Right atrium auricular region (tissue), 2 donors: Measurements from ENCODE around the gene TNFAIP8L2. TPM values are rescaled to one million over a fixed set of nuclear protein-coding genes. Genes with fewer than 3 reads are reported as not detected.

Source experiments
- DNase-seq: peaks from one replicate; pipeline ENCODE4 v3.0.0-alpha.2; 2019; ENCODE audit warnings: low spot score
- H3K27ac ChIP-seq, 2 donors: fragments of 200-600 bp; sonication (generic); 1 replicate in 1 of 2; 2 replicates in 1 of 2; pipeline ENCODE4 v1.5.1; 2016 to 2019
- H3K27me3 ChIP-seq, 2 donors: fragments of 200-600 bp; sonication (generic); one replicate each; pipeline versions ENCODE4 v1.5.1 to v1.6.0; 2017 to 2019
- H3K36me3 ChIP-seq: fragments of 200-600 bp; sonication (generic); one replicate; pipeline ENCODE4 v1.5.1; 2016
- H3K4me1 ChIP-seq, 2 donors: fragments of 200-600 bp; sonication (generic); one replicate each; pipeline versions ENCODE4 v1.5.1 to v1.6.0; 2017 to 2019
- H3K4me3 ChIP-seq, 2 donors: fragments of 200-600 bp; sonication (generic); 1 replicate in 1 of 2; 2 replicates in 1 of 2; pipeline ENCODE4 v1.5.1; 2017 to 2019; ENCODE audit warnings: mild to moderate bottlenecking in 1 of 2, moderate library complexity in 1 of 2
- H3K9me3 ChIP-seq, 2 donors: fragments of 200-600 bp; sonication (generic); one replicate each; pipeline ENCODE4 v1.5.1; 2019
- total RNA-seq, 2 donors: library from RNA; depleted of rRNA; stranded (reverse); fragments of >200 nt; gene quantifications; one replicate each; pipeline ENCODE4 v1.1.0, GENCODE V29; 2016
- TF ChIP-seq, protein P1 (sequence below), 2 donors: fragments of 200-600 bp; sonication (generic); IDR thresholded peaks; one replicate each; pipeline ENCODE4 v1.5.1; 2019; ENCODE audit warnings: antibody characterized with exemption in 2 of 2

TNFAIP8L2 gene
- total RNA-seq, 2 donors from 2014 or later, result 0.56 to 4.8 TPM

DNA sequence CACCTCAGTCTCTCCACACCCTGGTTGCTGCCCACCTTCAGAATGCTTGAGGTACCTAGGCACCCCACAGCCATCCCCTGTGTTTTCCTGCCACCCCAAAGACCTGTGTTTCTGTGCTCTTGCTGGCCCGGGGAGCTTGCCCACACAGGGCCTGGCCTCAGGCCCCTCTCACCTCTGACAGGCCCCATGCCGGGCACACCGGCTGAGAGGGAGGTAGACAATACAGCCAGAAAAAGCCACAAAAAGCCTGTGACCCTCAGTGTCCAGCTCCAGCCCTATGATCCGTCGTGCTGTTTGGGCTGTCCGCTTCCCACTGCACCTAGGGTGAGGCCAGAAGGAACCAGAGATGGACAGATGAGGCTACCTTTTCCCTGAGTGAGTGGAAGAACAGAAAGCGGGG, 21.5 kb upstream of the TNFAIP8L2 start:
- Histone ChIP-seq H3K9me3 (no peaks in the 10 kb centered on the region), H3K27ac (no peak overlapping the region), H3K36me3 (peaks cover 39% of the 10 kb centered on the region), H3K27me3 (no peaks in the 10 kb centered on the region), H3K4me3 (no peak overlapping the region), H3K4me1 (peaks cover 0 to 22% of the 10 kb centered on the region in 2 donors)
- TF ChIP-seq, protein P1, sequence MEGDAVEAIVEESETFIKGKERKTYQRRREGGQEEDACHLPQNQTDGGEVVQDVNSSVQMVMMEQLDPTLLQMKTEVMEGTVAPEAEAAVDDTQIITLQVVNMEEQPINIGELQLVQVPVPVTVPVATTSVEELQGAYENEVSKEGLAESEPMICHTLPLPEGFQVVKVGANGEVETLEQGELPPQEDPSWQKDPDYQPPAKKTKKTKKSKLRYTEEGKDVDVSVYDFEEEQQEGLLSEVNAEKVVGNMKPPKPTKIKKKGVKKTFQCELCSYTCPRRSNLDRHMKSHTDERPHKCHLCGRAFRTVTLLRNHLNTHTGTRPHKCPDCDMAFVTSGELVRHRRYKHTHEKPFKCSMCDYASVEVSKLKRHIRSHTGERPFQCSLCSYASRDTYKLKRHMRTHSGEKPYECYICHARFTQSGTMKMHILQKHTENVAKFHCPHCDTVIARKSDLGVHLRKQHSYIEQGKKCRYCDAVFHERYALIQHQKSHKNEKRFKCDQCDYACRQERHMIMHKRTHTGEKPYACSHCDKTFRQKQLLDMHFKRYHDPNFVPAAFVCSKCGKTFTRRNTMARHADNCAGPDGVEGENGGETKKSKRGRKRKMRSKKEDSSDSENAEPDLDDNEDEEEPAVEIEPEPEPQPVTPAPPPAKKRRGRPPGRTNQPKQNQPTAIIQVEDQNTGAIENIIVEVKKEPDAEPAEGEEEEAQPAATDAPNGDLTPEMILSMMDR (IDR thresholded peaks at IDR 0.05), result no peak
- no peak for DNase-seq

- no peaks in the 10 kb centered on the region for H3K27me3 ChIP-seq
- H3K9me3 ChIP-seq, result no peaks in the 10 kb centered on the region
- H3K4me1 ChIP-seq, result peaks cover 0 to 18% of the 10 kb centered on the region in 2 donors
- TF ChIP-seq, protein P1 (IDR thresholded peaks at IDR 0.05), result no peak
- H3K36me3 ChIP-seq, result peaks cover 40% of the 10 kb centered on the region
- H3K27ac ChIP-seq, result no peak overlapping the region
- H3K4me3 ChIP-seq, result no peak overlapping the region
- no peak for DNase-seq
Measured at GRCh38 chr1:151135433-151136385, 20.7 kb upstream of the TNFAIP8L2 start.

DNA sequence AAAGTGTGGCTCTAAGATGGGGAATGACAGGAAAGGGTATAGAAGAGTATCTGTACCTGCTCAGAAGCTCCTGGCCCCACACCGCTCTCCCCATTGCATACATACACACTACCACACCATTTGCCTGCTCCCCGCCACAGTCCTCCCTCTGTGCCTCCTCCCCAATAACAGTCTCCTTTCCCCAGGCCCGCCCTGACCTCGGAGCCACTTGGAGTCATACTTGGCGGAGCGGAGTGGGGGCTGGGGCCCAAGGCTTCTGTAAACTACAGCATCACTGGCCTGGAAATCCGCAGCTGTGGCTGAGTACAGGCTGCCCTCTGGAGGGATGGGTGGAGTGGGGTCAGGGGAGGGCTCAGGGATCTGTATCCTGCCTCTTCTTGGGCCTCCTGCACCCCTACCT, 18.7 kb upstream of the TNFAIP8L2 start:
- H3K27me3 ChIP-seq, result no peaks in the 10 kb centered on the region
- TF ChIP-seq, protein P1 (IDR thresholded peaks at IDR 0.05), result no peak
- no peak for DNase-seq
- H3K4me1 ChIP-seq, result peaks cover 0 to 9% of the 10 kb centered on the region in 2 donors
- H3K4me3 ChIP-seq, result no peak overlapping the region
- H3K27ac ChIP-seq, result no peak overlapping the region
- H3K9me3 ChIP-seq, result no peaks in the 10 kb centered on the region
- peaks cover 40% of the 10 kb centered on the region for H3K36me3 ChIP-seq

GRCh38 chr1:151142411-151143056, 13.9 kb upstream of the TNFAIP8L2 start:
- TF ChIP-seq, protein P1 (IDR thresholded peaks at IDR 0.05), result no peak
- Histone ChIP-seq H3K4me1 (peaks cover 0 to 47% of the 10 kb centered on the region in 2 donors), H3K27me3 (no peaks in the 10 kb centered on the region), H3K27ac (peak overlapping the region; percentile 88 to 92), H3K36me3 (peaks cover 19% of the 10 kb centered on the region), H3K9me3 (no peaks in the 10 kb centered on the region), H3K4me3 (peak overlapping the region in 1 of 2 donors; percentile 11)
- no peak for DNase-seq

DNA sequence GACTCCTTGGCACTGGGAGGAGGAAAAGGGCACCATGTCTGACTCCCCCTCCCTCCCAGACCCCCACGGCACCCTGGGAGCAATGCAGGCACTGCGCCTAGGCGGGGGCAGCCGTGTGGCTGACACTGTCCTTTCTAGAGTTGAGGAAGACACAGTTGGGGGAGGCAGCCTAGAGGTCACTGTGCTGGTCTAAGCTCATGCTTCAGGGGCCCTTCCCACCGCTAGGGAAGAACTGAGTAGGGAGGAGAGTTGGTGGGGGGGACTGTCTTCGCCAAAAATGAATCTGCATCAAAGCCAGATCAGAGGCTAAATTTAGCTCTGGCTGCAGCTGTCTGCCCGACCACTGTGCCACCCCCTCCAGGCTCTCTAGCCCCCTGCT, 13.4 kb upstream of the TNFAIP8L2 start:
- DNase-seq, result no peak
- Histone ChIP-seq H3K27ac (peak overlapping the region; percentile 88 to 92), H3K4me3 (peak overlapping the region in 1 of 2 donors; percentile 11), H3K4me1 (peaks cover 0 to 50% of the 10 kb centered on the region in 2 donors), H3K9me3 (no peaks in the 10 kb centered on the region), H3K27me3 (no peaks in the 10 kb centered on the region), H3K36me3 (peaks cover 14% of the 10 kb centered on the region)
- TF ChIP-seq, protein P1 (IDR thresholded peaks at IDR 0.05), result no peak
